NCI-H146 treated with DMSO at 0.1 percent for 48 hours (cell line): ENCODE data around the gene MAB21L4.

Experiments
- DNase-seq: peaks from one replicate; lab custom pipeline; 2025; ENCODE audit not compliant: unreplicated experiment; lab: John Stamatoyannopoulos, UW

Gene MAB21L4

GRCh38 chr2:240925568-240926515, 29.9 kb upstream of the MAB21L4 start:
- no peak for DNase-seq

GRCh38 chr2:240925191-240925567, 29.2 kb upstream of the MAB21L4 start:
- no peak for DNase-seq

GRCh38 chr2:240922982-240923537, 27.1 kb upstream of the MAB21L4 start:
- no peak for DNase-seq

- DNase-seq = no peak
Measured at GRCh38 chr2:240922245-240922981, 26.5 kb upstream of the MAB21L4 start.

- no peak for DNase-seq
Measured at GRCh38 chr2:240921995-240922244, 26.0 kb upstream of the MAB21L4 start.

GRCh38 chr2:240921311-240921994, 25.5 kb upstream of the MAB21L4 start:
- DNase-seq = no peak

- DNase-seq = no peak
Measured at GRCh38 chr2:240920783-240921231, 24.9 kb upstream of the MAB21L4 start.

- no peak for DNase-seq
Measured at GRCh38 chr2:240919786-240920782, 24.1 kb upstream of the MAB21L4 start.

- no peak for DNase-seq
Measured at GRCh38 chr2:240919161-240919781, 23.3 kb upstream of the MAB21L4 start.

- no peak for DNase-seq
Measured at GRCh38 chr2:240918258-240919091, 22.5 kb upstream of the MAB21L4 start.

GRCh38 chr2:240917684-240918257, 21.8 kb upstream of the MAB21L4 start:
- DNase-seq = no peak

- no peak for DNase-seq
Measured at GRCh38 chr2:240917009-240917683, 21.2 kb upstream of the MAB21L4 start.

GRCh38 chr2:240916571-240917008, 20.6 kb upstream of the MAB21L4 start:
- DNase-seq = no peak

GRCh38 chr2:240915526-240916341, 19.8 kb upstream of the MAB21L4 start:
- no peak for DNase-seq

- no peak for DNase-seq
Measured at GRCh38 chr2:240914645-240915525, 18.9 kb upstream of the MAB21L4 start.
